ENCODE results near the gene CENPVL2.
"Not testable (repeated sequence)": the region's sequence is repeated elsewhere in the genome, so short reads cannot be mapped to it uniquely, and the experiment has no call there.

The CENPVL2 gene
- 0 reads per million in 17 experiments for total RNA-seq

DNA sequence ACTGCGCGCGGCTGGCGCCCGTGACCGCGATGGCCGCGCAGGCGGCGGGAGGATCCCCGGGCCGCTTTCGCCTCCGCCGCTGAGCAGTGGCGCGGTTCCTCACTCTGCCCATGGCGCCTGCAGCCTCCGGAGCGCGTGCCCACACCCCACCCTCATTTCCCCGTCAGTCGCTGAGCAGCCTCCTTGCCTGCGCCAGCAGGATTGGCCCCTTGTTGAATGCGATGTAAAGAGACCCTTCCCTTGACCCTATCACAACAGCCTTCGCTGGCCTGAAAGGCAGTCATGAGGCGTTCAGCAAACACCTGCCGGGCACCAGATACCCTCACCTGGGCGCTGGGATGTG, at the start of gene CENPVL2:
Gene CENPVL2, minus strand, starts transcription at position 112 of the 343 bp plus-strand sequence. Its CDS starts 0 bp downstream, at position 112.
- DNase-seq, result not testable (repeated sequence)

DNA sequence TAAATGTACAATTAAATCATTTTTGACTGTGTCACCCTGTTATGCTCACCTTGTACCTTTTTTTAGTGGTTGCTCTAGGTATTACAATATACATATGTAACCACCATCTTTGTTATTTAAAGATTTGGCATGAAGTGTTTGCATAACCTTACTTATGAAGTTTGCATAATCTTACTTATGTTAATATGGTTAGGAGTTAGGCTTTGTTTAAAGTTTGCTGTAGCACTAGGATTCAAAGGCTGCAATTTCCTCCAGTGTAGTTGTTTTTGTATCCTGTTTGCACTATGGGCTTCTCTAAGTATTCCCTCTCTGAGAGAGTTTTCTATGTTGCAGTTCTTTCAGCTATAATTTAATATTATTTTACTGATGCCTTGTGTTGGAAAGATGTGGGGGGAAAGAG, 45.6 kb upstream of the CENPVL2 start:
- DNase-seq, result no peak

GRCh38 chrX:51712943-51713647, 30.5 kb upstream of the CENPVL2 start:
- not testable (repeated sequence) for DNase-seq

- DNase-seq, result not testable (repeated sequence)
Measured at GRCh38 chrX:51710277-51711164, 27.9 kb upstream of the CENPVL2 start, which contains the start of gene CENPVL1. Gene CENPVL1 (plus strand): TSS chrX:51710512. CDS start chrX:51710512, 0 bp downstream.

- DNase-seq, result no peak
Measured at GRCh38 chrX:51697397-51697796, 14.8 kb upstream of the CENPVL2 start.

DNA sequence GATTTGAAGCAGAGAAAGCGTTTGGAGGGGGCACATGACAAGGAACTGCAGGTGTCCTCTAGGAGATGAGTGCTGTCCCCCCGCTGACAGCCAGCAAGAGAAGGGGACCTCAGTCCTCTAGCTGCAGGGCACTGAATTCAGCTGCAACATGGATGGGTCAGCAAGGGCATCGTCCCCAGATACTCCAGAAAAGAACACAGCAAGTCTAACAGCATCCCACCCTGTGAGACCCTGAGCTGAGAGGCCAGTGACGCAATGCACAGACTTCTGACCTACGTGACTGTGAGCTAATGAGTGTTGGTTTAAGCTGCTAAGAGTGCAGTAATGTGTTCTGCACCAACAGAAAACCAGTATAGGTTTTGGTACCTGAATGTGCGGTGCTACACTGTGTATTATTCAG, 11.6 kb upstream of the CENPVL2 start:
- no peak for DNase-seq

DNA sequence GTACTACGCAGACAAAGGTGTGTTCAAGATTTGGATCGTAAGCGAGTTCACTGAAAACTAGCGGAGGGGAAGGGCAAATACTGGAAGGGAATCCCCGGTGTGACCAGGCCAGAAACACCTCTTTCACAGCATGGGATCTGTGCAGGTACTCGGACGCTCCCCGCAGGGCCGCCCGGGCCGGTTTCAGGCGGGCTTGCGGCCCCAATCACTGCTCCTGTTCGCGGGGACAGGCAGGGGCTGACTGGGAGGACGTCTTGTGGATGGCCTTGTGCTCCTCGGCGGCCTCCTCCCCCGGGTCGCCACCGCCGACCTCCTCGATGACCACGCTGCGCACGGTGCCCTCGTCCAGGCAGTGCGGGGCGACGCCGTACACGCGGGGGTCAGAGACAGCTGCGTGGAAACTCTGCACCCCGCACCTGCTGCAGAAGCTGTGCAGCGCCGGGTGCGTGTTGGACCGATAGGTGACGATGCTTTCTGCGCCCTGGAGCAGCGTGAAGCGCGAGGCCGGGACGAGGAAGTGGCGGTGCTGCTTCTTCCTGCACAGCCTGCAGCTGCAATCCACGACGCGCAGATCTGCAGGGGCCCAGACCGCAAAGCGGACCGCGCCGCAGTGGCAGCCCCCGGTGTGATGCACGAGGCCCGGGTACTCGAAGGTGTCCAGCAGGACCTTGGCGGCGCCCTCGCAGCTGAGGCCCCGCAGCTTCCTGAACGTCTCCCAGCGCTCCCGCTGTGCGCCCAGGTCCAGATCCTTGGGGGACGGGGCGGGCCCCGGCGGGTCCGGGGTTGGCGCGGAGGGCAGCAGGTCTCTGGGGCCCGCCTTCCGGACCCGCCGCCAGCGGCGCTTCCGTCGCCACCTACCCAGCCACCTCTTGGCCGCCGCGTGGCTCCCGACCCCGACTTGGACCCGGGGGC, 567 bp downstream of the CENPVL2 start:
- not testable (repeated sequence) for DNase-seq

DNA sequence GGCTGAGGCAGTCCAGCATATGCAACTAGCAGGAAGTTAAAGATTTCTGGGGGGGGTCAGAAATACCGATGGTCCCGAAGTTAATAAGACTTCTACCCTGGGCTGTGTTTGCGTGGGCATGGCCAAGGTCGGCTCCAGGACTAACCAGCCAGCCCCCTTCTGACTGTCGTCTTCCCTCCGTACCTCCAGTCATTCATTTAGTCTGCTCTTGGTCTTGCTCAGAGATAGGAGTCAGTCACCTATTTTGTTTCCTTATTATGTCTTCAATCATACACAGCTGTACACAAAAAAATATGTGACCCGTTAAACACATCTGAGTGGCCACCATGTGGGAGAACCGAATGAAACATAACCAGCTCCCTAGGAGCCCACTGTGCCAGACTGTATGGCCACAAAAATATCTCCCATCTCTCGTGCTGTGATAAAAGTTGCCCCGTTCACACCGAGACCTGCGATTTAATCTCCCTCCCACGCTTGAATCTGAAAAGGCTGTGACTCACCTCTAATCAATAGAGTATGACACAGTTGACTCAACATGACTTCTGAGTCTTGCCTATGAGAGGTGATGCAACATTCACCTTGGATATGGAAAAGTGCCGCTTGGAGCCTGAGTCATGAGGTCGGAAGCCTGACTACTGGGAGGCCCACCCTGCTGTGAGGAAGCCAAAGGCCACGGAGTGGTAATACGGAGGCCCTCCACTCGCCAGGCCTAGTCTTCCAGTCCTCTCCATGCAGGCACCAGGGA, 2.8 kb downstream of the CENPVL2 start:
- DNase-seq, result not testable (repeated sequence)

GRCh38 chrX:51665981-51666380, 16.6 kb downstream of the CENPVL2 start:
- no peak for DNase-seq

DNA sequence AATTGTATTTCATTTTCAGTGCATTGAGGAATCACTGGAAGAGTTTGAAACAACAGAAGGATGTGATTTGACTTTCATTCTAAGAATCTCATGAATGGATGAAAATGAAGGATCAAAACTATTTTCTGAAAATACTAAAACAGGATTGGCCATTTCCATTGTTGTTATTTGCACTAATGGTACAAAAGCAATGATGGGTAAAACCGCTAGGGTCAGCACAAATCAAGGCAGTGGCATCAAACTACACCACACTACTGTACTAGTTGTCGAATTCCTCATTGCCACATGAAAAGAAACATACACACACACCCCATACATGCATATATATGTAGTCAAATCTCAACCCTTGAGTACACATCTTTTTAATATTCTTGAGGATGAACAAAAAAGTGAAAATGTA, 39.3 kb downstream of the CENPVL2 start:
- DNase-seq, result no peak

DNA sequence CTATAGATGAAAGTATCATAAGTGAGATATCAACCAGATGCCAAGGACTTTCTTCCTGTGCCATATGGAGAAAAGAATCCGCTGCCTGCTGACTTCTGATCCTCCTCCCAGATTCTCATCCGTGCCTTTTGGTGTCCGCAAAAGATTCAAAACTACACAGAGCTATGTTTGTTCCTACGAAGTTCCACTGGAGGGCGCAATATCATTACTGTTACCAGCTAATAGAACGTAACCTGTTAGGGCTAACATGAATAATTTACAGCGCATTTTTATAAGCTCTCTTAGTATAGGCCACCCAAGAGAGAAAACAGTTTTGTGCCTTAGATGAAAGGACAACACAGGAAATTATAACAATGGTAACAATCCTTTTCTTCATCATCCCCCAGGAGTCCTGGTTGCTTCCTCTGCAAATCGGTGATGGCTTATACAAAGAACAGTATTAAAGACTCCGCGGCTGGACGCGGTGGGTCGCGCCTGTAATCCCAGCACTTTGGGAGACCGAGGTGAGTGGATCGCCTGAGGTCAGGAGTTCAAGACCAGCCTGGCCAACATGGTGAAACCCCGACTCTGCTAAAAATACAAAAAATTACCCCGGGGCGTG, 41.1 kb downstream of the CENPVL2 start:
- peak; percentile 17 to 38 (median 31) for DNase-seq

DNA sequence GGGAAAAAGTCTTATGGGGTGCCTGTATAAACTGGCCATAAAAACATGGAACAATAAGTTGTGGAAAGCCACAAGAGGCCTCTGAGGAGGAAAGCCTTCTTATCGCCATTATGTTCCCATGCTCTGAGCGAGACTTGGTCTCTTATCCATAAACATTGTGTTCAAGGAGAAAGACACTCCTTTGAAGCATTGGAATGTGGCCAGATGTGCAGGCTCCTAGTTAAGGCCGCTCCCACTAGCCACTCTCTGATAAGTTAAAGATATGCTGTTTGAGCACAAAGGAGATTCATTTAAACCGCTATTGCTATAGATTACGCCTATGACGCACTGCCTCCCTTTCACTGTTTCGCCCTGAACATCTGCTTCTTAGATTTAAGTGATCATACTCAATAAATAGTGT, 46.1 kb downstream of the CENPVL2 start:
- DNase-seq, result not testable (repeated sequence)

Measured in suppressor macrophage (primary cell).